KMS-11 (cell line): ENCODE data around the gene UBQLN4.
A peak's percentile ranks its signal among the peaks of the same experiment; 100 is the strongest.

ENCODE experiments used
- H2AFZ ChIP-seq: fragments of 200-600 bp; sonication (generic); 2 replicates; pipeline ENCODE4 v1.6.1; 2016; ENCODE audit warnings: antibody characterized with exemption, mixed run types, low read depth
- H3K27ac ChIP-seq: fragments of 200-600 bp; sonication (generic); 2 replicates; pipeline ENCODE4 v1.6.1; 2016; ENCODE audit warnings: mild to moderate bottlenecking, mixed run types
- H3K27me3 ChIP-seq: fragments of 200-600 bp; sonication (generic); 2 replicates; pipeline ENCODE4 v1.6.1; 2017; ENCODE audit warnings: mild to moderate bottlenecking, low read depth, mixed run types, moderate library complexity; ENCODE audit not compliant: insufficient read depth
- H3K36me3 ChIP-seq: fragments of 200-600 bp; sonication (generic); 2 replicates; pipeline ENCODE4 v1.6.1; 2017; ENCODE audit warnings: mild to moderate bottlenecking, mixed run types; ENCODE audit not compliant: insufficient read depth
- H3K4me1 ChIP-seq: fragments of 200-600 bp; sonication (generic); 2 replicates; pipeline ENCODE4 v1.6.1; 2016; ENCODE audit warnings: mild to moderate bottlenecking, low read depth, mixed run types; ENCODE audit not compliant: poor library complexity, severe bottlenecking
- H3K4me2 ChIP-seq: fragments of 200-600 bp; sonication (generic); 2 replicates; pipeline ENCODE4 v1.7.0; 2016; ENCODE audit warnings: mild to moderate bottlenecking, mixed run types
- H3K4me3 ChIP-seq: fragments of 200-600 bp; sonication (generic); IDR thresholded peaks from 2 replicates; pipeline ENCODE4 v1.6.1; 2017; ENCODE audit warnings: low read depth, low read length, mixed read lengths; ENCODE audit not compliant: insufficient read depth
- H3K79me2 ChIP-seq: fragments of 200-600 bp; sonication (generic); 2 replicates; pipeline ENCODE4 v1.6.1; 2016; ENCODE audit warnings: low read depth, mixed run types; ENCODE audit not compliant: insufficient read depth
- H3K9ac ChIP-seq: fragments of 200-600 bp; sonication (generic); 2 replicates; pipeline ENCODE4 v1.6.1; 2016; ENCODE audit warnings: mild to moderate bottlenecking, mixed run types
- H4K20me1 ChIP-seq: fragments of 200-600 bp; sonication (generic); 2 replicates; pipeline ENCODE4 v1.6.1; 2016; ENCODE audit warnings: mild to moderate bottlenecking, mixed run types; ENCODE audit not compliant: insufficient read depth
- CTCF ChIP-seq: fragments of 200-600 bp; sonication (generic); conservative IDR thresholded peaks from 2 replicates; pipeline ENCODE4 v1.6.1; 2017; ENCODE audit warnings: low read depth, mild to moderate bottlenecking, antibody characterized with exemption, low read length, moderate library complexity, mixed read lengths

The UBQLN4 gene

GRCh38 chr1:156081917-156082308 is 28.3 kb upstream of the UBQLN4 start:
- Histone ChIP-seq H3K27ac (no peak overlapping the region), H3K4me2 (peak overlapping the region; percentile 98), H2AFZ (peak overlapping the region; percentile 99), H3K27me3 (peaks cover 20% of the 10 kb centered on the region), H3K4me1 (peaks cover 26% of the 10 kb centered on the region), H3K4me3 (peak overlapping the region; percentile 98), H3K36me3 (no peaks in the 10 kb centered on the region), H3K79me2 (no peaks in the 10 kb centered on the region), H3K9ac (peak overlapping the region; percentile 34), H4K20me1 (no peaks in the 10 kb centered on the region)
- no peak for TF ChIP-seq CTCF

GRCh38 chr1:156081180-156081916 is 27.8 kb upstream of the UBQLN4 start:
- Histone ChIP-seq H3K79me2 (no peaks in the 10 kb centered on the region), H3K27me3 (peaks cover 20% of the 10 kb centered on the region), H3K27ac (no peak overlapping the region), H4K20me1 (no peaks in the 10 kb centered on the region), H3K4me2 (peak overlapping the region; percentile 98), H3K36me3 (no peaks in the 10 kb centered on the region), H3K4me3 (no peak overlapping the region), H3K9ac (no peak overlapping the region), H3K4me1 (peaks cover 20% of the 10 kb centered on the region), H2AFZ (peak overlapping the region; percentile 99)
- no peak for TF ChIP-seq CTCF

- Histone ChIP-seq H3K27me3 (peaks cover 20% of the 10 kb centered on the region), H3K4me2 (no peak overlapping the region), H4K20me1 (no peaks in the 10 kb centered on the region), H3K4me3 (no peak overlapping the region), H3K79me2 (no peaks in the 10 kb centered on the region), H2AFZ (no peak overlapping the region), H3K36me3 (no peaks in the 10 kb centered on the region), H3K27ac (no peak overlapping the region), H3K4me1 (peaks cover 15% of the 10 kb centered on the region), H3K9ac (no peak overlapping the region)
- no peak for TF ChIP-seq CTCF
Measured at GRCh38 chr1:156080863-156081179, 27.2 kb upstream of the UBQLN4 start.

GRCh38 chr1:156080241-156080862 is 26.8 kb upstream of the UBQLN4 start:
- Histone ChIP-seq H4K20me1 (no peaks in the 10 kb centered on the region), H3K4me1 (peaks cover 14% of the 10 kb centered on the region), H3K4me3 (no peak overlapping the region), H2AFZ (no peak overlapping the region), H3K36me3 (no peaks in the 10 kb centered on the region), H3K9ac (no peak overlapping the region), H3K4me2 (no peak overlapping the region), H3K27me3 (peaks cover 20% of the 10 kb centered on the region), H3K27ac (no peak overlapping the region), H3K79me2 (no peaks in the 10 kb centered on the region)
- no peak for TF ChIP-seq CTCF
